HT1080 (cell line): ENCODE results near the gene ADAMTS12. TPM values are rescaled to one million over a fixed set of nuclear protein-coding genes. Genes with fewer than 3 reads are reported as not detected.

Experiments used
- DNase-seq: peaks from one replicate; pipeline ENCODE4 v3.0.0-alpha.2; 2015; ENCODE audit warnings: low read depth
- small RNA-seq: library from RNA; depleted of rRNA; stranded (forward); fragments of <200 nt; gene quantifications from one replicate; pipeline ENCODE3, GENCODE V24; 2014
- total RNA-seq: library from RNA; depleted of rRNA; stranded (reverse); fragments of >200 nt; shearing (Covaris generic); gene quantifications from 2 replicates; pipeline ENCODE4 v1.2.3, GENCODE V29; 2014; rRNA removed

The ADAMTS12 gene
- total RNA-seq, 1 experiment from 2014 or later: 0.10 TPM

- DNase-seq: no peak
These were observed 404.6 kb downstream of the ADAMTS12 start for GRCh38 chr5:33487236-33487635.

GRCh38 chr5:33482335-33482734 is 409.5 kb downstream of the ADAMTS12 start:
- DNase-seq: no peak

GRCh38 chr5:33480876-33481275 is 410.9 kb downstream of the ADAMTS12 start:
- no peak for DNase-seq

GRCh38 chr5:33479311-33479710 is 412.5 kb downstream of the ADAMTS12 start:
- DNase-seq: no peak

- no peak for DNase-seq
These were observed 414.0 kb downstream of the ADAMTS12 start for GRCh38 chr5:33477816-33478215.

- no peak for DNase-seq
These were observed 414.8 kb downstream of the ADAMTS12 start for GRCh38 chr5:33476992-33477391.

- DNase-seq: no peak
These were observed 416.1 kb downstream of the ADAMTS12 start for GRCh38 chr5:33475706-33476105.

GRCh38 chr5:33474931-33475499 is 416.8 kb downstream of the ADAMTS12 start:
- no peak for DNase-seq

GRCh38 chr5:33474004-33474403 is 417.8 kb downstream of the ADAMTS12 start:
- no peak for DNase-seq

Small RNA genes within 50 kb of the gene (small RNA-seq; reads per million reads assigned to genes)
- gene RNU6-923P: not detected

Other genes starting within 250 kb of the ADAMTS12 start
- gene RXFP3, start 44.4 kb upstream of the ADAMTS12 start, total RNA-seq: 0.07 and 0.13 TPM in 2 replicates
- gene SLC45A2, start 92.7 kb upstream of the ADAMTS12 start, total RNA-seq: not detected in 2 replicates
- 10.6 and 12.8 TPM in 2 replicates for gene AMACR, start 116.1 kb upstream of the ADAMTS12 start, total RNA-seq
- gene C1QTNF3, start 151.2 kb upstream of the ADAMTS12 start, total RNA-seq: 0.21 TPM in 1 of 2 replicates, not detected in the other